ENCODE measurements around the gene BMP15.

DNA sequence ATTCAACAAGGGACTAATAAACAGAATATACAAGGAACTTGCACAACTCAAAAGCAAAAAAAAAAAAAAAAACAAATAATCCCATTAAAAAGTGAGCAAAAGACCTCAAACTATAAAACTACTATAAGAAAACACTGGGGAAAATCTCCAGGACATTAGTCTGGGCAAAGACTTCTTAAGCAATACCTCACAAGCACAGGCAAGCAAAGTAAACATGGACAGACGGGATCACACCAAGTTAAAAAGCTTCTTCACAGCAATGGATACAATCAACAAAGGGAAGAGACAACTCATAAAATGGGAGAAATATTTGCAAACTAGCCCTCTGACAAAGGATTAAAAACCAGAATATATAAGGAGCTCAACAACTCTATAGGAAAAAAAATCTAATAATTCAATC lies 17.1 kb upstream of the BMP15 start:
- no peak for TF ChIP-seq POLR2A (IDR thresholded peaks at IDR 0.05)
- TF ChIP-seq, protein P1, sequence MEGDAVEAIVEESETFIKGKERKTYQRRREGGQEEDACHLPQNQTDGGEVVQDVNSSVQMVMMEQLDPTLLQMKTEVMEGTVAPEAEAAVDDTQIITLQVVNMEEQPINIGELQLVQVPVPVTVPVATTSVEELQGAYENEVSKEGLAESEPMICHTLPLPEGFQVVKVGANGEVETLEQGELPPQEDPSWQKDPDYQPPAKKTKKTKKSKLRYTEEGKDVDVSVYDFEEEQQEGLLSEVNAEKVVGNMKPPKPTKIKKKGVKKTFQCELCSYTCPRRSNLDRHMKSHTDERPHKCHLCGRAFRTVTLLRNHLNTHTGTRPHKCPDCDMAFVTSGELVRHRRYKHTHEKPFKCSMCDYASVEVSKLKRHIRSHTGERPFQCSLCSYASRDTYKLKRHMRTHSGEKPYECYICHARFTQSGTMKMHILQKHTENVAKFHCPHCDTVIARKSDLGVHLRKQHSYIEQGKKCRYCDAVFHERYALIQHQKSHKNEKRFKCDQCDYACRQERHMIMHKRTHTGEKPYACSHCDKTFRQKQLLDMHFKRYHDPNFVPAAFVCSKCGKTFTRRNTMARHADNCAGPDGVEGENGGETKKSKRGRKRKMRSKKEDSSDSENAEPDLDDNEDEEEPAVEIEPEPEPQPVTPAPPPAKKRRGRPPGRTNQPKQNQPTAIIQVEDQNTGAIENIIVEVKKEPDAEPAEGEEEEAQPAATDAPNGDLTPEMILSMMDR (IDR thresholded peaks at IDR 0.05): no peak
